Gastrocnemius medialis (tissue), 4 donors: ENCODE data around the gene MAN1C1.

Experiments used
- CTCF ChIP-seq, 5 experiments: fragments of 450-650 bp in 3 of 5; fragments of 200-600 bp in 2 of 5; sonication (generic) in 2 of 5; IDR thresholded peaks in 4 of 5; conservative IDR thresholded peaks in 1 of 5; 1 replicate in 4 of 5; 2 replicates in 1 of 5; pipeline ENCODE4 v1.5.1; 2016 to 2019; ENCODE audit warnings: antibody characterized with exemption in 5 of 5, mild to moderate bottlenecking in 3 of 5, moderate library complexity in 3 of 5
- POLR2A ChIP-seq, 2 donors: fragments of 450-650 bp; IDR thresholded peaks; one replicate each; pipeline ENCODE4 v1.6.1; 2017; ENCODE audit warnings: antibody characterized with exemption in 2 of 2, mild to moderate bottlenecking in 2 of 2, moderate library complexity in 2 of 2

- TF ChIP-seq CTCF (IDR thresholded peaks at IDR 0.05 in 4 of 5, conservative IDR thresholded peaks at IDR 0.05 in 1 of 5) (no peak), POLR2A (IDR thresholded peaks at IDR 0.05) (no peak)
Measured at GRCh38 chr1:25731626-25732370, 115.2 kb downstream of the MAN1C1 start.
